ENCODE measurements around the gene MILR1. TPM values are rescaled to one million over a fixed set of nuclear protein-coding genes. Genes with fewer than 3 reads are reported as not detected.

MILR1 gene
- total RNA-seq, 2 donors from 2014 or later = 10.0 to 28.8 TPM

DNA sequence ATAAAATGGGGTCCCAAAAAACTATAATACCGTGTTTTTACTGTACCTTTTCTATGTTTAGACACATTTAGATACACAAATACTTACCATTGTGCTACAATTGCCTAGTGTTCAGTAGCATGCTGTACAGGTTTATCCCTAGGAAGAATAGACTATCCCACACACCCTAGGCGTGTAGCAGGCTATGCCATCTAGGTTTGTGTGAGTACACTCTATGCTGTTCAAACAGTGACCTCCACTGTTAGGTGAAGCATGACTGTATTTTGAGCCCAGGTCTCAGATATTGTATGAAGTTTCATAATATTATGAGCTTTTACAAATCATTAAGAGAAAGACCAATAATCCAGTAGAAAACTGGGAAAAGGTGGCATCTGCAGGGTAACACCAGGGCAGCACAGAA lies 23.6 kb downstream of the MILR1 start:
- H3K36me3 ChIP-seq = no peaks in the 10 kb centered on the region
- no peaks in the 10 kb centered on the region for H3K4me1 ChIP-seq (ENCODE audit: control insufficient read depth in 1 of 2, low read depth in 2 of 2)
- H3K27me3 ChIP-seq (replicated peaks; ENCODE audit: insufficient read depth) = no peaks in the 10 kb centered on the region
- DNase-seq (ENCODE audit: low spot score) (no peak), ATAC-seq (ENCODE audit: insufficient number of reproducible peaks, low FRiP score, low read depth) (no peak)
- no peak overlapping the region for H3K4me3 ChIP-seq
- no peaks in the 10 kb centered on the region for H3K9me3 ChIP-seq
- H3K27ac ChIP-seq = no peak overlapping the region
- TF ChIP-seq, protein P1, sequence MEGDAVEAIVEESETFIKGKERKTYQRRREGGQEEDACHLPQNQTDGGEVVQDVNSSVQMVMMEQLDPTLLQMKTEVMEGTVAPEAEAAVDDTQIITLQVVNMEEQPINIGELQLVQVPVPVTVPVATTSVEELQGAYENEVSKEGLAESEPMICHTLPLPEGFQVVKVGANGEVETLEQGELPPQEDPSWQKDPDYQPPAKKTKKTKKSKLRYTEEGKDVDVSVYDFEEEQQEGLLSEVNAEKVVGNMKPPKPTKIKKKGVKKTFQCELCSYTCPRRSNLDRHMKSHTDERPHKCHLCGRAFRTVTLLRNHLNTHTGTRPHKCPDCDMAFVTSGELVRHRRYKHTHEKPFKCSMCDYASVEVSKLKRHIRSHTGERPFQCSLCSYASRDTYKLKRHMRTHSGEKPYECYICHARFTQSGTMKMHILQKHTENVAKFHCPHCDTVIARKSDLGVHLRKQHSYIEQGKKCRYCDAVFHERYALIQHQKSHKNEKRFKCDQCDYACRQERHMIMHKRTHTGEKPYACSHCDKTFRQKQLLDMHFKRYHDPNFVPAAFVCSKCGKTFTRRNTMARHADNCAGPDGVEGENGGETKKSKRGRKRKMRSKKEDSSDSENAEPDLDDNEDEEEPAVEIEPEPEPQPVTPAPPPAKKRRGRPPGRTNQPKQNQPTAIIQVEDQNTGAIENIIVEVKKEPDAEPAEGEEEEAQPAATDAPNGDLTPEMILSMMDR (IDR thresholded peaks at IDR 0.05) = no peak

DNA sequence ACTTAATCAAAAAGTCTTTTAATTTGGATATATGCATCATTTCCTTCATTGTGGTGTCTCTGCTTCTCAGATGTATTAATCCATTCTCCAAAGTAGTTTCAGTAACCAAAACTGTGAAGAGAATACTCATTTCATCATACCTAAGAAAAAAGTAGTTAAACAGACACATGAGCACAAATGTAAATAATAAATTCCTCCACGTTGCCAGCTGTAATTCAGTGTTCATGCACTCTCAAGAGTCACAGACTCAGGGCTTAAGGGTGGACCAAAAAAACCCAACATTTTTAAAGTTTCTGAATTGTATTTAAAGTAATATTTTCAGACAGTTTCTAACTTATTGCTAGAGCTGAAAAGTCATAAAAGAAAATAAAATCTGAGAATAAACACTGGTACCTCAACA lies 28.9 kb downstream of the MILR1 start:
- no peaks in the 10 kb centered on the region for H3K9me3 ChIP-seq
- ATAC-seq (ENCODE audit: insufficient number of reproducible peaks, low FRiP score, low read depth) (no peak), DNase-seq (ENCODE audit: low spot score) (no peak)
- H3K4me3 ChIP-seq = no peak overlapping the region
- peaks cover 2% of the 10 kb centered on the region for H3K36me3 ChIP-seq
- TF ChIP-seq, protein P1 (IDR thresholded peaks at IDR 0.05) = no peak
- no peaks in the 10 kb centered on the region for H3K27me3 ChIP-seq (replicated peaks; ENCODE audit: insufficient read depth)
- H3K4me1 ChIP-seq (ENCODE audit: control insufficient read depth in 1 of 2, low read depth in 2 of 2) = no peaks in the 10 kb centered on the region
- no peak overlapping the region for H3K27ac ChIP-seq

DNA sequence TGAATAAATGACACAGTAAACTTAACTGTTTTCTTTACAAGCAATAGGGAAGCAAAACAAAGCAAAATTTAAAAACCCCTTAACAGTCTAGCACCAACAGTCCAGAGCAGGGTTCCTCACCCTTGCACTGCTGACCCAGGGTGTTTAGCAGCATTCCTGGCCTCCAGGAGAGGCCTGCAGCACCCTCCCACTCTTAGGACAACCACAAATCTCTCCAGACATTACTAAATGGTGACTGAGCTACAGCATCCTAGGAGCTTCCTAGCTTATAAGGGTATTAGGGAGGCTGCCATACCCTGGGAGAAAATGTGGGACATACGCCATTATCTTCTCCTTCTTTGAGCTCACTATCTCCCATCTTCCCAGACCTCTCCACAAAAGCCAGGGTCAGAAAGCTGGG lies 32.0 kb downstream of the MILR1 start:
- DNase-seq (ENCODE audit: low spot score) (no peak), ATAC-seq (ENCODE audit: insufficient number of reproducible peaks, low FRiP score, low read depth) (no peak)
- Histone ChIP-seq H3K9me3 (no peaks in the 10 kb centered on the region), H3K4me1 (ENCODE audit: control insufficient read depth in 1 of 2, low read depth in 2 of 2) (no peaks in the 10 kb centered on the region), H3K27me3 (replicated peaks; ENCODE audit: insufficient read depth) (no peaks in the 10 kb centered on the region), H3K4me3 (no peak overlapping the region), H3K36me3 (peaks cover 8% of the 10 kb centered on the region), H3K27ac (no peak overlapping the region)
- TF ChIP-seq, protein P1 (IDR thresholded peaks at IDR 0.05) = no peak

DNA sequence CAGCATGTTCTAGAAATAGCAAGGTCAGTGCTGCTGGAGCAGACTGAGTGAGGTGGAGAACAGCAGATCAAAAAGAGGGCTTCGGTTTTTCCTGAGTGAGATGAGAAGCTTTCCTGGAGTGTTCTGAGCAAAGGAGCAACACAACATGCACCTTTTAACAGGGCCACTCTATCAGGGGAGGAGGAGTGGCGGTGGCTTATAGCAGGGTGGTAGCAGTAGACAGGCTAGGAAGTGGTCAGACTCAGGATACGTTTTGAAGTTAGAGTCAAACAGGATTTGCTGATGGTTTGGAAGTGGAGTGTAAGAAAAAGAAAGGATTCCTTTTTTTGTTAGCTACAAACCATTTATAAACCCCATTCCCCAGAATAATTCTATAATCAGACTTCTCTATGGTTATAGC lies 35.5 kb downstream of the MILR1 start:
- Histone ChIP-seq H3K4me3 (no peak overlapping the region), H3K4me1 (ENCODE audit: control insufficient read depth in 1 of 2, low read depth in 2 of 2) (no peaks in the 10 kb centered on the region), H3K9me3 (no peaks in the 10 kb centered on the region), H3K27me3 (replicated peaks; ENCODE audit: insufficient read depth) (no peaks in the 10 kb centered on the region), H3K27ac (no peak overlapping the region), H3K36me3 (peaks cover 8% of the 10 kb centered on the region)
- TF ChIP-seq, protein P1 (IDR thresholded peaks at IDR 0.05) = no peak
- ATAC-seq (ENCODE audit: insufficient number of reproducible peaks, low FRiP score, low read depth) (no peak), DNase-seq (ENCODE audit: low spot score) (no peak)

DNA sequence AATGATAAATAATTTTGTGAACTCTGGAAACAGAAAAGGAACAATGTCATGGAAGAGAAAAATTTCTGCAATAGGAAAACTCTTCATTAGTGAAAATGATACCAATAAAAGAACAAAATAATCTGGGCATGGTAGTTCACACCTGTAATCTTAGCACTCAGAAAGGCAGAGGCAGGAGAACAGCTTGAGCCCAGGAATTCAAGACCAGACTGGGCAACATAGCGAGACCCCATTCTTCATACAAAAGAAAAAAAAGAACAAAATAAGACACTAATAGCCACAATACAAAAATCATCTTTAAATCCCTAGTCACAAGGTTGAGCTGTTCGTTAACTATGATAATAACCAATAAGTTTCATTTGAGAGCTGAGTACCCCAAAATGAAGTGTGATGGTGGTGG lies 39.4 kb downstream of the MILR1 start:
- H3K9me3 ChIP-seq = no peaks in the 10 kb centered on the region
- TF ChIP-seq, protein P1 (IDR thresholded peaks at IDR 0.05) = no peak
- ATAC-seq (ENCODE audit: insufficient number of reproducible peaks, low FRiP score, low read depth) (no peak), DNase-seq (ENCODE audit: low spot score) (no peak)
- H3K4me3 ChIP-seq = no peak overlapping the region
- no peaks in the 10 kb centered on the region for H3K4me1 ChIP-seq (ENCODE audit: control insufficient read depth in 1 of 2, low read depth in 2 of 2)
- no peak overlapping the region for H3K27ac ChIP-seq
- no peaks in the 10 kb centered on the region for H3K27me3 ChIP-seq (replicated peaks; ENCODE audit: insufficient read depth)
- H3K36me3 ChIP-seq = peaks cover 21% of the 10 kb centered on the region

All from thoracic aorta (tissue), 2 donors.